Measurements from ENCODE around the gene PDAP1. TPM values are rescaled to one million over a fixed set of nuclear protein-coding genes. Genes with fewer than 3 reads are reported as not detected.

The PDAP1 gene
- total RNA-seq, 1 experiment from 2014 or later = 200 TPM

DNA sequence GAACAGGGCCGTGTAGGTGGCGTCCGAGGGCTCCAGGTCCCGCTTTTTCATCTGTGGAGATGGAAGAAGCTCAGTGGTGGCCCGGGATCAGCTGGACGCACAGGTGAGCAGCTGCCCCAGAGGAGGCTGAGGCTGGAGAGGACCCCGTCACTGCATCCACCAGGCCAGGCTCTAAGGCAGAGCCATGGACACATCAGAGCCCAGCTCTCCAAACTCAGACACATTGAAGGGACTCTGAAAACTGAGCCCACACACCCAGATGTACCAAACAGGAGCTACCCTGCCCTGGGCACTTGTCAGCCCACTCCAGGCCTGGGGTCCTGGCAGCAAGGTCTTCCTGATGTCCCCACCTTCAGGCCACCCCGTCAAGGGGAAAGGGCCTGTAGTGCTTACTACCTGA, 21.4 kb upstream of the PDAP1 start (continued):
- TF ChIP-seq, protein P1, sequence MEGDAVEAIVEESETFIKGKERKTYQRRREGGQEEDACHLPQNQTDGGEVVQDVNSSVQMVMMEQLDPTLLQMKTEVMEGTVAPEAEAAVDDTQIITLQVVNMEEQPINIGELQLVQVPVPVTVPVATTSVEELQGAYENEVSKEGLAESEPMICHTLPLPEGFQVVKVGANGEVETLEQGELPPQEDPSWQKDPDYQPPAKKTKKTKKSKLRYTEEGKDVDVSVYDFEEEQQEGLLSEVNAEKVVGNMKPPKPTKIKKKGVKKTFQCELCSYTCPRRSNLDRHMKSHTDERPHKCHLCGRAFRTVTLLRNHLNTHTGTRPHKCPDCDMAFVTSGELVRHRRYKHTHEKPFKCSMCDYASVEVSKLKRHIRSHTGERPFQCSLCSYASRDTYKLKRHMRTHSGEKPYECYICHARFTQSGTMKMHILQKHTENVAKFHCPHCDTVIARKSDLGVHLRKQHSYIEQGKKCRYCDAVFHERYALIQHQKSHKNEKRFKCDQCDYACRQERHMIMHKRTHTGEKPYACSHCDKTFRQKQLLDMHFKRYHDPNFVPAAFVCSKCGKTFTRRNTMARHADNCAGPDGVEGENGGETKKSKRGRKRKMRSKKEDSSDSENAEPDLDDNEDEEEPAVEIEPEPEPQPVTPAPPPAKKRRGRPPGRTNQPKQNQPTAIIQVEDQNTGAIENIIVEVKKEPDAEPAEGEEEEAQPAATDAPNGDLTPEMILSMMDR (IDR thresholded peaks at IDR 0.05 in 2 of 3, conservative IDR thresholded peaks at IDR 0.05 in 1 of 3; ENCODE audit: borderline replicate concordance in 1 of 3, insufficient read depth in 1 of 3, low read depth in 2 of 3, low read length in 2 of 3) = no peak
- no peak for TF ChIP-seq TCF7L2 (IDR thresholded peaks at IDR 0.05; ENCODE audit: borderline replicate concordance, extremely low read depth, insufficient read depth, insufficient read length)

DNA sequence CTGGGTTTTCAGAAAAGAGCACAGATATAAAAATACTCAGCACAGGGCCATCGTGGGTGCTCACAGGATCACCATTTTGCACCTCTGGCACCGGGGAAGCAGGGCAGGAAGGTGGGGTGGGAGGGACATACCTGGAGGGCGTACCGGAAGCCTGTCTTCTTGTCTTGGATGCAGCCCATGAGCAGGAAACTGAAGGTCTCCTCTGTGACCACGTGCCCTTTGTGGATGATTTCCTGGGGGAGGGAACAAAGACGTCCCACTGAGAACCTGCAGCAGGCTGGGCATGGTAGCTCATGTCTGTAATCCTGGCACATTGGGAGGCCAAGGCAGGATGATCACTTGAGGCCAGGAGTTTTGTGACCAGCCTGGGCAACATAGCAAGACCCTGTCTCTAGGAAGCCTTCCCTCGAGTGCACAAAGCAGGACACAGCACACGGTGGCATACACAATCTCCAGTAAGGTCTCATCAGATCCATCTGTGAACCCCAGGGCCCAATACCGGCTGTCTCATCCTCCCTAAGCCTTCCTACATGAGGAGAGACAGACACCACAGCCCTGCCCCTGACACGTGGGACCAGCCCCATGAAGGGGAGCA, 20.7 kb upstream of the PDAP1 start:
- Histone ChIP-seq H3K27me3 (ENCODE audit: insufficient read depth, low read length) (no peaks in the 10 kb centered on the region), H3K79me2 (ENCODE audit: insufficient read depth, low read length) (no peaks in the 10 kb centered on the region), H3K9me2 (ENCODE audit: insufficient read depth) (no peaks in the 10 kb centered on the region), H2AFZ (ENCODE audit: low read depth, low read length, poor library complexity, severe bottlenecking) (no peak overlapping the region), H3K4me1 (ENCODE audit: control insufficient read depth in 1 of 2, insufficient read depth in 2 of 2, low read length in 2 of 2) (no peaks in the 10 kb centered on the region), H3K4me3 (replicated peaks in 1 of 2; ENCODE audit: low read depth in 1 of 2, low read length in 2 of 2) (no peak overlapping the region), H3K4me2 (ENCODE audit: low read length) (no peak overlapping the region), H3K36me3 (ENCODE audit: control insufficient read depth in 1 of 2, insufficient read depth in 2 of 2, low read length in 2 of 2) (peaks cover 24 to 40% of the 10 kb centered on the region in 2 experiments; a peak in 3 of 4 replicates), H3K9ac (ENCODE audit: low read length) (no peak overlapping the region), H3K27ac (ENCODE audit: low read depth, low read length) (no peak overlapping the region), H4K20me1 (ENCODE audit: insufficient read depth) (no peaks in the 10 kb centered on the region), H3K9me3 (ENCODE audit: control insufficient read depth in 1 of 2, insufficient read depth in 1 of 2, low read depth in 1 of 2, low read length in 2 of 2) (no peaks in the 10 kb centered on the region)
- ChIA-PET POLR2A (no interaction called here), CTCF (no interaction called here), RAD21 (ENCODE audit: low non-redundant PET in 1 of 2, low total read pairs in 2 of 2, uncharacterized antibody in 2 of 2, unreplicated experiment in 2 of 2) (no interaction called here)
- no peak for DNase-seq (ENCODE audit: low read depth, low spot score)
- no TSS peak for BruUV-seq (replicated peaks)
- intact Hi-C loops (cut with micrococcal nuclease) = no loop called here
- TF ChIP-seq EZH2 (IDR thresholded peaks at IDR 0.05) = no peak
- no peak for TF ChIP-seq EGR1 (IDR thresholded peaks at IDR 0.05; ENCODE audit: low read depth)
- no peak for ATAC-seq
